NCI-H2227 (cell line): Measurements from ENCODE around the gene KSR1.

Source experiments
- DNase-seq: peaks from one replicate; lab custom pipeline; 2025; ENCODE audit not compliant: unreplicated experiment; lab: John Stamatoyannopoulos, UW

The KSR1 gene

GRCh38 chr17:27532269-27533263 is 76.3 kb downstream of the KSR1 start:
- no peak for DNase-seq

GRCh38 chr17:27533874-27534815 is 77.9 kb downstream of the KSR1 start:
- DNase-seq, result no peak

DNA sequence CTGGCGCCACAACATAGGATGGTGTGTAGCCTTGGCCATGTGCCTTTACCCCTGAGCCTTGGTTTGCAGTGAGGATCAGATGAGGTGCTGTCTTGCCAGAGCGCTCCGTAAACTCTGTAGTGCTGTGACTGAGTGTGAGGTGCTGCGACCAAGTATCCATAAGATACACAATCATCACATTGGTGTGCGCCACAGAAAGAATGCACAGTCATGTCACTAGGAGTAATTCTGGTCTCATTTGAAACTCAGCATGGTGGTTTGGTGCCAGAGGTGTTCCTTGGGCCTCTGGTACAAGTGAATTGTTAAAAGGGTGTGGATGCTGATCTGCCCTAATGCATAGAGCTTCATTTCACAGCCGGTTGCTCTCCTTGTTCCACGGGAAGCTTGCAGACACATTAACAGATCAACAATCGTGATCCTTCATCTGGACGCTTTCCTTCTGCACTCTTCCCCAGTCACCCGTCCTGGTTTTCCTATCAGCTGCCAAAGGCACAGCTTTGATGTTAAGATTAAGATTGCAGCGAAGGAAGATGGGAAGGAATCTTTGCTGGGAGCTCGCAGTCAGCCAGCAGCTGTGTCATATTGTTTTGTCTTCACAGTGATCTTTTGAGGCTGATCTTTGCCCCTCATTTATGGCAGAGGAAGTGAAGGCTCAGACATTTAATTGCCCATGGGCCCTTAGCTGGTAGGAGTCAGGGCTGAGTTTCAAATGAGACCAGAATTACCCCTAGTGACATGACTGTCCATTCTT is 79.1 kb downstream of the KSR1 start:
- no peak for DNase-seq

DNA sequence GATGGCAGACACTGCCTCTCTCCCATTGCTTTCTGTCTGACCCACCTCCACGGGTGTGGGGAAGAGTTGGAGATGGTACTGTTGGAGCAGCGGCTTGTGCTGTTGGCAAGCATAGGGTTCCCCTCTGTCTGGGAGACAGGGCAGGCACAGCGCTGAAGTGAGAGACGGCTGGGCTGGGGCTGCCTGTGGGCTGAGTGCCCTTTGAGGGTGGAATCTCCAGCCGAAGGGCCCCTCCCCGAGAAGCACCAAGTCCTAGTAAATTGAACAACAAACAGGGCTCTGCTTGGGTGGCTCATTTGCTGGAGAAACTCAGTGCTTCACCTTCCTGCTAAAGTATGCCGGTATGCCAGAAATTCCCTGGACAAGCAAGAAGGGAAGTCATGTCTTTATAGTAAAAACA is 79.7 kb downstream of the KSR1 start:
- DNase-seq, result no peak

DNA sequence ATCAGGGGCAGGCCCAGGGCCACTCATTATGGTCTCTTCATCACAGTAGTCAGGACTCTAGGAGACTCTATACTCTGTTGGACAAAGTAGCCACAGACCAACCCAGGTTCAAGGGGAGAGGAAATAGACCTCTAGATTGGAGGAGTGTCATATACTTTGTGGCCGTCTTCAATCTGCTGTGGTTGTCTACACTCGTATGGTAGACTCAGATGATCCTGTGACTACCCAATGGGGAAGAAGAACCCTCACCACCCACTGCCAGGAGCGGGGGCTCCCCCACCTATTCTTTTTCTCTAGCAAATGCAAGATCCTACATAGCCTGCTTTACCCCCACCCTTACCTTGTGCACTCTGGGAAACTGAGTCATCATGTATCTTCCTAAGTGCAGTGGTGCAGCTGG is 80.5 kb downstream of the KSR1 start:
- no peak for DNase-seq

DNA sequence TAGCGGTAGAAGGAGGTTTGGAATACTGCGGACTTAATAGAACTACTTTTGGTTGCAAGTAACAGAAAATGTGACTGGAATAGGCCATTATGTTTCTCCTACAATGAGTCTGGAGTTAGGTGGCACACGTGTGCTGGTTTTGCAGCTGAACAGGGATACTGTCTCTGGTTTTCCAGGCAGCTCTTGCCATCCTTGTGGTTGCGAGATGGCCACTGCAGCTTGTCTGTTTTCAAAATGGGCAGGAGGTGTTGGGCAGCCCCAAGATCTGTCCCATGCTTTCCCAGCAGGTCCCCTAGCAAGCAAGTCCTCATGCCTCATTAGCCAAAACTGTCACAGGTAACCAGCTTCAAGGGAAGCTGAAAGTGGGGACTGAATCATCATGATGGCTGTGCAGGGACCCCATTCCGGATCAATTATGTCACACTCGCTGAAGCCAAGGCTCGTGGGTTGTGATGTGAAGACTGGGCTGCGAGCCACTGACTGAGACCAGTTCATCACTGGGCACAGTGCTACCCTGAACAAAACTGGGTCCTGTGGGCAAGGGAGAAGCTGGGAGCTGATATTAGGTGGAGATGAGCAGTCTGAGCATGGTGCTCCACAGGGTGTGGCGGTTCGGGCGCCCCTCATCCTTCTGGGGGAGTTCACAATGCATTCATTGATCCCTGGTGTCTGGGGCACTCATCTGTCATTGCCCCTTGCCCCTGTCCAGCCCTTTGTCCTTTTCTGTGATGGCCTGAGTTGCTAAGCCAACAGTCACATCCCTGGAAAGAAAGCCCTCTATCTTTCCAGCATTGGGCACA is 82.1 kb downstream of the KSR1 start:
- no peak for DNase-seq

DNA sequence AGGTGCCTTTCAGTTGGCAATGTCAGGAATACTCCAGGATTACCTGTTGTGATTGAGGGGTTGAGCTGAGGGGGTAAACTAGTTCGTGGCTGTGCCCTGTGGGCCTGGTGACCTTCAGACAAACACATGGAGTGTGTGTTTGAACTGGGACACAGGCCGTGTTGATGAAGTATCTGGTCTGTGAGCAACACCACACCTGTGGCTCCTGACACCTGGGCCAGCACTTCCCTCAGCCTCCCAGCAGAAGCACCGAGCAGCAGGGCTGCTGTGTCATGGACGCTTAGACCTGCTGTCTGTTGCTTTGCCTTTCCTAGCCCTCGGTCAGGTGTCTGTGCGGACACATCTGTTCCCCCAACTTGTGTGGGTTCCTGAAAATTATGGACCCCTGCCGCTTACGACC is 82.9 kb downstream of the KSR1 start:
- no peak for DNase-seq

GRCh38 chr17:27539794-27540317 is 83.6 kb downstream of the KSR1 start:
- no peak for DNase-seq

DNA sequence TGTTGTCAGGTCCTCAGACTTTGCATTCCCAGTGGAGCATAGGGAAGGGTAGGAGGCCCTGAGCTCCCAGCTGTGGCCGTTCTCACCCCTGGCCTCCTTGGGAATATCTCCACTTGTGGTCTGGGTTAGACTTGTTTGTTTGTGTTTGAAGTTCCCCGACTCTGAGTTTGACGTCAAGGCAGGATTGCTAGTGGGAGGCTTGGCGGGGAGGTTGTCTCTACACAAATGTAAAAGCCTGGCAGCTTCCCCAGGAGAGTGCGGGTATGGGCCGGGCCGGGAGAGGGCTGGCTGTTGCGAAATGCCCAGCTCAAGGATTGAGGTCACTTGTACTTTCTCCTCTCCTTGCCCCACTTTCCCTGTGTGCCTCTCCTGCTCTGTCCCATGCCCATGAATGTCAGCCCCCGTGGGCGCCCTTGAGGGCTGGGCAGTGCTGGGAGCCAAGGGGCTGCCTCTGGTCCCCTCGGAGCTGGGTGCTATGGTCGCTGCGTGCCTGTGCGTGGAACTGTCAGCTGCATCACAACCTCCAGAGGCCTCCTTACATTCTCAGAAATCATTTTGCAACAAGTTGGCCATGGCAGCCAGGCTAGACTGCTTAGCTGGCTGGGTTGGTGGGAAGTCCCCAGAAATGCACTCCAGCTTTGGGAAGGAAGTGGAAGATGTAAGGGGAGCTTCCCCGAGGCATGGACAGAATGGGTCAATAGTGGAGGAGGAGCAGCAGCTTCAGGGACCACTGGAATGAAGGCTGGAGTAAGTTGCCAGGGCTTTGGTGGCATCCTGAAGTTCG is 84.3 kb downstream of the KSR1 start:
- DNase-seq, result no peak

DNA sequence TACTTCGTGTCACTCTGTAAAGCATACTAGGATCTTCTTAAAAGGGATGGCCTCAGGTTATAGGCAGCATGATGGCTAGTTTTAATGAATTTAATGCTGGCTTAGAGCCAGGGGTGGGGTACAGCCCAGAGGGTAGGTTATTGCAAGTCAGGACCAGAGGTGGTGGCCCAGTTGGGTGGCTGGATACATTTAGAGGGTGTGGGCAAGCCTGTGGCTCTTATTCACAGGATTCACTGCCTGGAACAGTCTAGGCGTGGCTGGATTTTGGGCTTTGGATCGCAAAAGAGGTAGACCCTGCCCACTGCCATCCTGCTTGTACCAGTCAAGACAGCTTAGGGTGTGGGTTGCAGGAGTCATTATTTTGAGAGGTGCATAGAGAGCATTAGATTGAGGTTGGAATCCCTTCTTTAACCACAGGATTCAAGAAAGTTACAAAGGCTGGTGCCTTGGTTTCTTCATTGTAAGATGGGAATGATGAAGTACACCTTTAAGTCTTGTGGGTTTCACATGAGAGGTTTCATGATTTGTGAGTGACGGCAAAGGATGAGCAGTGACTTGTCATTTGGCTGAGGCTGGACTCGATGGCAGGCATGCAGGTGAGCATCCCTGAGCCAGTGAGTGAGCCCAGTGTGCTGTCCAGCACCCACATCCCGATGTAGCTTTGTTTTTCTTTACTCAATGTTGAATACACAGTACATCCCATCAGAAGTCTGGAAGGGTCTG is 85.2 kb downstream of the KSR1 start:
- no peak for DNase-seq

- no peak for DNase-seq
These were observed 86.7 kb downstream of the KSR1 start for GRCh38 chr17:27542841-27543463.

GRCh38 chr17:27543464-27543856 is 87.2 kb downstream of the KSR1 start:
- DNase-seq, result no peak

- no peak for DNase-seq
These were observed 87.7 kb downstream of the KSR1 start for GRCh38 chr17:27543958-27544349.

GRCh38 chr17:27544350-27545131 is 88.3 kb downstream of the KSR1 start:
- no peak for DNase-seq

GRCh38 chr17:27545562-27546229 is 89.4 kb downstream of the KSR1 start:
- no peak for DNase-seq

GRCh38 chr17:27546624-27547300 is 90.5 kb downstream of the KSR1 start:
- no peak for DNase-seq
